ENCODE measurements around the gene CMTM8.
A peak's percentile ranks its signal among the peaks of the same experiment; 100 is the strongest.

CMTM8 gene

GRCh38 chr3:32246079-32246675 is 7.7 kb downstream of the CMTM8 start:
- peak; percentile 60 for ATAC-seq (ENCODE audit: low read depth)
- Histone ChIP-seq H3K27me3 (ENCODE audit: insufficient read depth, poor library complexity, severe bottlenecking) (no peaks in the 10 kb centered on the region), H3K9me3 (ENCODE audit: severe bottlenecking) (no peaks in the 10 kb centered on the region), H3K27ac (ENCODE audit: poor library complexity, severe bottlenecking) (peak overlapping the region; percentile 8), H3K4me1 (ENCODE audit: insufficient read depth, poor library complexity, severe bottlenecking) (peaks cover 36% of the 10 kb centered on the region), H3K36me3 (ENCODE audit: low read depth) (no peaks in the 10 kb centered on the region), H3K4me3 (ENCODE audit: severe bottlenecking) (no peak overlapping the region)
- no peak for DNase-seq (ENCODE audit: low spot score)
- TF ChIP-seq CTCF (IDR thresholded peaks at IDR 0.05; ENCODE audit: poor library complexity, severe bottlenecking), result no peak

GRCh38 chr3:32249184-32249782 is 10.8 kb downstream of the CMTM8 start:
- no peak for TF ChIP-seq CTCF (IDR thresholded peaks at IDR 0.05; ENCODE audit: poor library complexity, severe bottlenecking)
- Histone ChIP-seq H3K4me1 (ENCODE audit: insufficient read depth, poor library complexity, severe bottlenecking) (peaks cover 36% of the 10 kb centered on the region), H3K4me3 (ENCODE audit: severe bottlenecking) (no peak overlapping the region), H3K36me3 (ENCODE audit: low read depth) (no peaks in the 10 kb centered on the region), H3K9me3 (ENCODE audit: severe bottlenecking) (peaks cover 6% of the 10 kb centered on the region), H3K27me3 (ENCODE audit: insufficient read depth, poor library complexity, severe bottlenecking) (no peaks in the 10 kb centered on the region), H3K27ac (ENCODE audit: poor library complexity, severe bottlenecking) (peak overlapping the region; percentile 81)
- no peak for DNase-seq (ENCODE audit: low spot score)
- peak; percentile 80 for ATAC-seq (ENCODE audit: low read depth)

GRCh38 chr3:32254268-32254667 is 15.8 kb downstream of the CMTM8 start:
- H3K4me3 ChIP-seq (ENCODE audit: severe bottlenecking), result no peak overlapping the region
- ATAC-seq (ENCODE audit: low read depth) (no peak), DNase-seq (ENCODE audit: low spot score) (no peak)
- no peak overlapping the region for H3K27ac ChIP-seq (ENCODE audit: poor library complexity, severe bottlenecking)
- peaks cover 13% of the 10 kb centered on the region for H3K9me3 ChIP-seq (ENCODE audit: severe bottlenecking)
- no peaks in the 10 kb centered on the region for H3K36me3 ChIP-seq (ENCODE audit: low read depth)
- H3K27me3 ChIP-seq (ENCODE audit: insufficient read depth, poor library complexity, severe bottlenecking), result no peaks in the 10 kb centered on the region
- H3K4me1 ChIP-seq (ENCODE audit: insufficient read depth, poor library complexity, severe bottlenecking), result peaks cover 9% of the 10 kb centered on the region
- TF ChIP-seq CTCF (IDR thresholded peaks at IDR 0.05; ENCODE audit: poor library complexity, severe bottlenecking), result no peak

- DNase-seq (ENCODE audit: low spot score) (no peak), ATAC-seq (ENCODE audit: low read depth) (no peak)
- H3K4me3 ChIP-seq (ENCODE audit: severe bottlenecking), result no peak overlapping the region
- no peaks in the 10 kb centered on the region for H3K27me3 ChIP-seq (ENCODE audit: insufficient read depth, poor library complexity, severe bottlenecking)
- TF ChIP-seq CTCF (IDR thresholded peaks at IDR 0.05; ENCODE audit: poor library complexity, severe bottlenecking), result no peak
- peaks cover 13% of the 10 kb centered on the region for H3K9me3 ChIP-seq (ENCODE audit: severe bottlenecking)
- no peaks in the 10 kb centered on the region for H3K36me3 ChIP-seq (ENCODE audit: low read depth)
- no peak overlapping the region for H3K27ac ChIP-seq (ENCODE audit: poor library complexity, severe bottlenecking)
- no peaks in the 10 kb centered on the region for H3K4me1 ChIP-seq (ENCODE audit: insufficient read depth, poor library complexity, severe bottlenecking)
These were observed 16.9 kb downstream of the CMTM8 start for GRCh38 chr3:32255345-32255744.

- H3K27ac ChIP-seq (ENCODE audit: poor library complexity, severe bottlenecking), result no peak overlapping the region
- H3K36me3 ChIP-seq (ENCODE audit: low read depth), result no peaks in the 10 kb centered on the region
- ATAC-seq (ENCODE audit: low read depth) (no peak; the same call in 2 of the 3 replicates), DNase-seq (ENCODE audit: low spot score) (no peak)
- H3K4me3 ChIP-seq (ENCODE audit: severe bottlenecking), result no peak overlapping the region
- TF ChIP-seq CTCF (IDR thresholded peaks at IDR 0.05; ENCODE audit: poor library complexity, severe bottlenecking), result no peak
- no peaks in the 10 kb centered on the region for H3K4me1 ChIP-seq (ENCODE audit: insufficient read depth, poor library complexity, severe bottlenecking)
- peaks cover 13% of the 10 kb centered on the region for H3K9me3 ChIP-seq (ENCODE audit: severe bottlenecking)
- no peaks in the 10 kb centered on the region for H3K27me3 ChIP-seq (ENCODE audit: insufficient read depth, poor library complexity, severe bottlenecking)
These were observed 17.7 kb downstream of the CMTM8 start for GRCh38 chr3:32256206-32256605.

Measured in RWPE2 (cell line).